Stimulated activated CD4-positive, alpha-beta T cell treated with anti-CD3 and anti-CD28 coated beads, TNF-alpha, amount 100 ng/mL, for 1 hour (primary cell): ENCODE results near the gene GP1BB.
A peak's percentile ranks its signal among the peaks of the same experiment; 100 is the strongest.

Experiments
- DNase-seq, 3 donors: peaks; one replicate each; pipeline ENCODE4 v3.0.0-alpha.2; 2020; ENCODE audit warnings: low read depth in 3 of 3, low spot score in 1 of 3

Gene GP1BB

GRCh38 chr22:19765477-19766239, 42.3 kb downstream of the GP1BB start:
- DNase-seq, result no peak

- no peak for DNase-seq
Measured at GRCh38 chr22:19766240-19766510, 42.8 kb downstream of the GP1BB start.

- peak in 1 of 3 donors; percentile 31 for DNase-seq
Measured at GRCh38 chr22:19766511-19767426, 43.4 kb downstream of the GP1BB start.

- DNase-seq, result no peak
Measured at GRCh38 chr22:19767427-19768341, 44.3 kb downstream of the GP1BB start.

- DNase-seq, result no peak
Measured at GRCh38 chr22:19769393-19769715, 46.0 kb downstream of the GP1BB start.

GRCh38 chr22:19770349-19771220, 47.2 kb downstream of the GP1BB start:
- no peak for DNase-seq

GRCh38 chr22:19772422-19772672, 49.0 kb downstream of the GP1BB start:
- no peak for DNase-seq

GRCh38 chr22:19772673-19773469, 49.5 kb downstream of the GP1BB start:
- no peak for DNase-seq

GRCh38 chr22:19773470-19774040, 50.2 kb downstream of the GP1BB start:
- DNase-seq, result no peak
